ENCODE measurements around the gene CTNNA3. TPM values are rescaled to one million over a fixed set of nuclear protein-coding genes. Genes with fewer than 3 reads are reported as not detected.
A peak's percentile ranks its signal among the peaks of the same experiment; 100 is the strongest.

The CTNNA3 gene
- total and polyA plus RNA-seq, 9 donors, result 4.1 to 18.8 (median 6.3) TPM

DNA sequence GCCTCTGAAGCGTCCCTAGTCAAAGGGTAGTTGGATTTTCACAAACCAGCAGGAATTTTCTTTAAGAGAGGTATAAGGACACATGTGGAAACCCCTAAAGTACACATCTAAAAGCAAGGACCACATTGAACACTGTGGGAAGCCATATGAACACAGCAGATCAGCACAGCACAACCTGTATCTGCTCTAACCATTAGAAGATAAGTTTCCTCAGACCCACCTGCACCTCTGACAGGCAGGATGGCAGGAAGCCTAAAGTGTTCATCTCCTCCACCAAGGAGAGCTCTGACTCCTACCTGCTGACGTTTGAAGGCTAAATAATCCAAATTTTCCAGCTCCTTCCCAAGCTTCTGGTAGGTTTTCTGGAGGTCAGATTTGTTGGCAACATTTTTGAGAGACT lies 174.4 kb downstream of the CTNNA3 start:
- no peak for DNase-seq
- Histone ChIP-seq H3K4me1 (ENCODE audit: control insufficient read depth, insufficient read depth, low read length) (peaks cover 2% of the 10 kb centered on the region), H3K27ac (ENCODE audit: low read length) (no peak overlapping the region), H3K9me3 (replicated peaks; ENCODE audit: control insufficient read depth, low read depth, low read length) (no peaks in the 10 kb centered on the region), H3K4me3 (ENCODE audit: low read length) (no peak overlapping the region), H3K36me3 (ENCODE audit: control insufficient read depth, insufficient read depth, low read length) (no peaks in the 10 kb centered on the region), H3K27me3 (ENCODE audit: control insufficient read depth, insufficient read depth, low read length) (no peaks in the 10 kb centered on the region)
- no CpG with 5 or more reads among the region's 2 CpGs for WGBS (ENCODE audit: insufficient coverage)

DNA sequence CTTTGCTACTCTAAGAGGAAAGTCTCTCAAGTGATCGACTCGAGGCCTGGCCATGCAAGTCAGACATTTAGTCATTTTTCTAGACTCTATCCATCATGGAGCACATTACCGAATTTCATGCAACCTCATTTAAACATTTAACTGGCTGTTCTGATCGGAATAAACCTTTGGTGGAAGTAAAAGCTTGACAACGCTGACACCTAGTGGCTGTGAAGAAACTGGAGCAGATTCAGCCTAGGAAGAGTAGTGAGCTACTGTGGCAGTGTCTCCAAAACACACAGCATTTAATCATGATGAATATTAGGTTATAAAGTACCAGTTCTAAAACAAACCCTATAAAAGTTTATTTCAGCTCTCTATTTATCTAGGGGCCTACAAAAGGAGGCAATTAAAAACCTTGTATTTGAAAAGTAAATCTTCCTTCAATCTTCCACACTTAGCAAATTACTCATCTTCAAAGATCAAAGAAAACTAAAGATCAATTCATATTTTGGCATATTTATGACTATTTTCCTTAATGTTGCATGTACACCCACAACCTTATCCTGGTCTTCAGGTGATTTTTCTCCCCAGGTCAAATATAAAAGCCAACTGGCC lies 175.0 kb downstream of the CTNNA3 start:
- H3K27me3 ChIP-seq (ENCODE audit: control insufficient read depth, insufficient read depth, low read length), result no peaks in the 10 kb centered on the region
- H3K9me3 ChIP-seq (replicated peaks; ENCODE audit: control insufficient read depth, low read depth, low read length), result no peaks in the 10 kb centered on the region
- 0% methylated on average over 2 of the region's 5 CpGs for WGBS (ENCODE audit: insufficient coverage)
- no peaks in the 10 kb centered on the region for H3K36me3 ChIP-seq (ENCODE audit: control insufficient read depth, insufficient read depth, low read length)
- peak; percentile 81 for DNase-seq
- no peak overlapping the region for H3K27ac ChIP-seq (ENCODE audit: low read length)
- no peak overlapping the region for H3K4me3 ChIP-seq (ENCODE audit: low read length)
- peaks cover 2% of the 10 kb centered on the region for H3K4me1 ChIP-seq (ENCODE audit: control insufficient read depth, insufficient read depth, low read length)

DNA sequence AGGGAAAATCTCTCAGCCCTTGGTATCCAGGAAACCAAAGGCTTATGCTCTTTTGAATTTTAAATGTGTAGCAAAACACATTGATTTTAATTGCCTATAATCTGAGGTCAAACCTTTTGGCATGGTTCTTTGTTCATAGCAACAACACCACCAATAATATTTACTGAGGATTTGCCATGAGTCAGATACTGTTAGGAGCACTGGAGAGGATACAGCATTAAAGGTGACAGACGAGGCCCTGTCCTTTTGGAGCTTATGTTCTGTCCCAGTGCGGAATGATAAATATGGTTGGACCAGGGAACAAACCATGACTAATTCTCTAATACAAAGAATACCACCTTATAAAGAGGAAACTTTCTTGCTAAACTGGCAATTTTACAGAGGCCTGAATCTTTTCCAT lies 176.6 kb downstream of the CTNNA3 start:
- no peaks in the 10 kb centered on the region for H3K9me3 ChIP-seq (replicated peaks; ENCODE audit: control insufficient read depth, low read depth, low read length)
- no peaks in the 10 kb centered on the region for H3K36me3 ChIP-seq (ENCODE audit: control insufficient read depth, insufficient read depth, low read length)
- no peak overlapping the region for H3K27ac ChIP-seq (ENCODE audit: low read length)
- 80% methylated on average over 1 of the region's 2 CpGs for WGBS (ENCODE audit: insufficient coverage)
- H3K4me3 ChIP-seq (ENCODE audit: low read length), result no peak overlapping the region
- no peak for DNase-seq
- peaks cover 2% of the 10 kb centered on the region for H3K4me1 ChIP-seq (ENCODE audit: control insufficient read depth, insufficient read depth, low read length)
- H3K27me3 ChIP-seq (ENCODE audit: control insufficient read depth, insufficient read depth, low read length), result no peaks in the 10 kb centered on the region

DNA sequence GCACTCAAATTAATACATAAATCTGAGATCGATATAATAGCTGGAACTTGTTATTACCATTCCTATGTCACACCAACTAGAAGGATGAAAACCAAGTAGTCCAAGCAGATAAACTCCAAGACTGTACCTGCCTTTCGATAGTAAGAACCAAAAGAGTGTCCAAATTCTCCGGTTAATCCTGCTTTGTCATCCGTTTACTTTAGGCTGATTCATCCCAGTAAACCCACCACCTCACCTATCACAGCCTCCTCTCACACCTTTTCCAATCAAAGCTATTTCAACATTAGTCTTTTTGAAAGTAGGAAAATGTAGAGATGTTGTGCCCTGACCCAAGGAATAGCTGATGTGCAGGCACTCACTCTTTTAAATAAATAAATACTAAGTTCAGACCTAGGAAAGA lies 177.2 kb downstream of the CTNNA3 start:
- no peak overlapping the region for H3K27ac ChIP-seq (ENCODE audit: low read length)
- 88% methylated on average over 3 of the region's 4 CpGs for WGBS (ENCODE audit: insufficient coverage)
- H3K9me3 ChIP-seq (replicated peaks; ENCODE audit: control insufficient read depth, low read depth, low read length), result no peaks in the 10 kb centered on the region
- no peak for DNase-seq
- peaks cover 2% of the 10 kb centered on the region for H3K4me1 ChIP-seq (ENCODE audit: control insufficient read depth, insufficient read depth, low read length)
- no peaks in the 10 kb centered on the region for H3K36me3 ChIP-seq (ENCODE audit: control insufficient read depth, insufficient read depth, low read length)
- no peak overlapping the region for H3K4me3 ChIP-seq (ENCODE audit: low read length)
- no peaks in the 10 kb centered on the region for H3K27me3 ChIP-seq (ENCODE audit: control insufficient read depth, insufficient read depth, low read length)

DNA sequence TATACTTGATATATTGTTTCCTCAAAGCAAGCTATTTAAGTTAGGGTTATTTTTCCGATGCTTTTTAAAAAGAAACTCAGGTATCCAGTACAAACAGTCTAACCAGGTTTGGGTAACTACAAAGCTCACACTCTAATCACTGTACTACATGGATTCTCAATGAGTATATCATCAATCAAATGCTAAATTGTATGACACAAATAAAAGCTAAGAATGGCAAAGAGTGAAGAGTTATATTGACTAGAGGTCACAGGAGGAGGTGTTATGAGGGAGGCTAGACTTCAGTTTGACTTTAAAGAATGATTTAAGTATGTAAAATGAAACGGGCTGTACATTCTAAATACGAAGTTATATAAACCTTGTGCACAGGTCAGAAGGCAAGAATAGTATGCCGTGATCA lies 178.0 kb downstream of the CTNNA3 start:
- no peaks in the 10 kb centered on the region for H3K9me3 ChIP-seq (replicated peaks; ENCODE audit: control insufficient read depth, low read depth, low read length)
- no peak overlapping the region for H3K4me3 ChIP-seq (ENCODE audit: low read length)
- H3K27ac ChIP-seq (ENCODE audit: low read length), result no peak overlapping the region
- WGBS (ENCODE audit: insufficient coverage), result no CpG with 5 or more reads among the region's 4 CpGs
- no peak for DNase-seq
- H3K27me3 ChIP-seq (ENCODE audit: control insufficient read depth, insufficient read depth, low read length), result no peaks in the 10 kb centered on the region
- H3K36me3 ChIP-seq (ENCODE audit: control insufficient read depth, insufficient read depth, low read length), result no peaks in the 10 kb centered on the region
- H3K4me1 ChIP-seq (ENCODE audit: control insufficient read depth, insufficient read depth, low read length), result peaks cover 2% of the 10 kb centered on the region

DNA sequence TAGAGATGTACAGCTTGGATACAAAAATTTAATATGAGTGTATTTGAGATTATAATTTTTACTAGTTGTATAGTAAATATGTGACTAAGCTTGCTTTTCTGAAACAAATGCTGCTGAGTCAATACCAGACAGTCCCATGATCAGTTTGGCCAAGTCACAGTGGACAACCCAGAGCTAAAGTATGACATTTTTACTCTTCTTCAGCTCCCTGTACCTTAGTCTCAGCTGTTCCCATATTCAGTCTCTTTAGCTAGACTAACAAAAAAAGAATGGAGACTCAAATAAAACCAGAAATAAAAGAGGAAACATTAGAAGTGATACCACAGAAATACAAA lies 189.3 kb downstream of the CTNNA3 start:
- DNase-seq, result no peak
- no peaks in the 10 kb centered on the region for H3K4me1 ChIP-seq (ENCODE audit: control insufficient read depth, insufficient read depth, low read length)
- no peak overlapping the region for H3K4me3 ChIP-seq (ENCODE audit: low read length)
- H3K27me3 ChIP-seq (ENCODE audit: control insufficient read depth, insufficient read depth, low read length), result no peaks in the 10 kb centered on the region
- no peaks in the 10 kb centered on the region for H3K9me3 ChIP-seq (replicated peaks; ENCODE audit: control insufficient read depth, low read depth, low read length)
- no peak overlapping the region for H3K27ac ChIP-seq (ENCODE audit: low read length)
- H3K36me3 ChIP-seq (ENCODE audit: control insufficient read depth, insufficient read depth, low read length), result no peaks in the 10 kb centered on the region

DNA sequence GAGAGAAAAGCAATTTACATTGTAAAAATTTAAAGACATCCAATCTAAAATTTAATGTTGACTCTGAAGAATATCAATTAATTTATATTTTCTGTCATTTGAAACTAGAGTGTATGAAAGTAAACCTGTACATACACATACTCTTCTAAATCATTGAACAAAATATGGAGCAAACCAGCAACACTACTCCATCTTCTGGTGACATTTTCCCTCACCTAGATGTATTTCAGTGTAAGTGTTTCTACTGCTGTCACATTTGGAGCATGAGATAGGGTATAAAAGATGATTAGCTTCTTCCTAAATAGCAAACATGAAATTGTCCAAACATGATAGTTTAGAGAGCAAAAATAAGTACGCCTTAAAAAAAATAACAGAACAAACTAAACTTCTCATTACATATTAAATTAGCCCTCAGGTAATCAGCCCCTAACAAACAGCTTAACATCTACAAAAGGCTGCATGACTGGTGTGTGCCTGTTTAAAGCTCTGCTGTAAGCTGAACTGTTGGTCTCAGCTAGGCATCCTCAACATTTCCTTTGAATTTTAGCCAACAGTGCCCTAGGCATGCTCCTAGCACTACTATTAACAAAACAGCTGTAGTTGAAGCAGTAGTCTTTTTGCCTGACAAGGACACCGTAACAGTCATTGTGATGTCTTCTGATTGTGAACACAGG lies 189.8 kb downstream of the CTNNA3 start:
- DNase-seq, result peak; percentile 10
- WGBS (ENCODE audit: insufficient coverage), result no CpG with 5 or more reads among the region's 2 CpGs

DNA sequence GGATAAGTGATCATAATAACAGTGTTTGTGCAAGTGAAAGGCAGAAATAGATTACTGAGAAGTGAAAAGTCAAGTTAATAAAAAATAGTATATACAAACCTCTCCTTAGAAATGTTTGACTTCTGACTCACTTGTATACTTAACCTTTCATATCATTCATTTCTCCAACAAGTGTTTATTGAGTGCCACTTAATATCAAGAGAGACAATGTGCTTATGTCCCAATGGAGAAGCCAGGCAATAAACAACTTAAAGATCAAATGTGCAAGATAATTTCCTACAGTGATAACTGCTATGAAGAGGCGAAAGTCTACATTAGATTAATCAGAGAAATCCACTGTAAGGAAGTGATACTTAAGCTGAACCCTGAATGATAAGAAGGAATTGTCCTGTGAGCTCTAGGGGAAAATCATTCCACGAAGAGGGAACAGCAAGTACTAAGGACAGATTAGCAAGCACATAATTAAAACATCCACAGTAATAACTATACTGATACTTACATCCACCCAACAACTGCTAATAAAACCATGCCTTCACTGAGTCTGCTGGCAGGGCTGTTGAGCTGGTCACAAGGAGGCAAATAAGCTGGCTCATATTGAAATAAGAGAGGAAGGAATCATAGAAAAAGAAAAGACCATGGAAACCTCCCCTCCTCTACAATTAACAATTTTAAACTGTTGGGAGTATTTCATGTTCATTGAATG lies 203.5 kb downstream of the CTNNA3 start:
- WGBS (ENCODE audit: insufficient coverage), result no CpG with 5 or more reads among the region's 2 CpGs
- Histone ChIP-seq H3K4me3 (ENCODE audit: low read length) (no peak overlapping the region), H3K9me3 (replicated peaks; ENCODE audit: control insufficient read depth, low read depth, low read length) (no peaks in the 10 kb centered on the region), H3K27ac (ENCODE audit: low read length) (no peak overlapping the region), H3K36me3 (ENCODE audit: control insufficient read depth, insufficient read depth, low read length) (no peaks in the 10 kb centered on the region), H3K27me3 (ENCODE audit: control insufficient read depth, insufficient read depth, low read length) (no peaks in the 10 kb centered on the region), H3K4me1 (ENCODE audit: control insufficient read depth, insufficient read depth, low read length) (no peaks in the 10 kb centered on the region)
- no peak for DNase-seq

More for the DNA sequence above, 189.8 kb downstream of the CTNNA3 start:
- Histone ChIP-seq H3K4me1 (ENCODE audit: control insufficient read depth, insufficient read depth, low read length) (no peaks in the 10 kb centered on the region), H3K27me3 (ENCODE audit: control insufficient read depth, insufficient read depth, low read length) (no peaks in the 10 kb centered on the region), H3K9me3 (replicated peaks; ENCODE audit: control insufficient read depth, low read depth, low read length) (no peaks in the 10 kb centered on the region), H3K4me3 (ENCODE audit: low read length) (no peak overlapping the region), H3K36me3 (ENCODE audit: control insufficient read depth, insufficient read depth, low read length) (no peaks in the 10 kb centered on the region), H3K27ac (ENCODE audit: low read length) (no peak overlapping the region)

DNA sequence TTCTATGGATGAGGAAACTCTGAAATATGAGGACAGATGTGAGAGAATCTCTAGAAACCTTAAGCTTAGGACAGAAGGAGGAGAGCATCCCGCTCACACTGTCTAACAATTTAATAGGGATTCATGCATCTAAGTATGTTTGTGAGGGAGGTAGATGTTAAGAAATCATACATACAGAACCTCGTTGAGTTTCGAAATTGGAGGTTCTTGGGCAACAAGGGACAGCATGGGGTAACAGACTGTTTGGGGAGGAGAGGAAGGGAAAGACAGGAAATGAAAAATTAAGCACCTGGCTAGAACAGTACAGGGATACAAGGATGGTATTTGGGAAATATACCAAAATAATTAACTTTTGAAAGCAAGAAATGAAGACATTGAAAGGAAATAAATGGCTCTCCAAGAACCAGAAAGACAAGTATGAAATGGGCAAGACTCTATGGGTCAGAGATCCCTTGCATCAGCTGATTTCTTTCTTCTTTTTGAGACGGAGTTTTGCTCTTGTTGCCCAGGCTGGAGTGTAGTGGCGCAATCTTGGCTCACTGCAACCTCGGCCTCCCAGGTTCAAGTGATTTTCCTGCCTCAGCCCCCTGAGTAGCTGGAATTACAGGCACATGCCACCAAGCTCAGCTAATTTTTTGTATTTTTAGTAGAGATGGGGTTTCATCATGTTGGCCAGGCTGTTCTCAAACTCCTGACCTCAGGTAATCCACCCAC lies 207.9 kb downstream of the CTNNA3 start:
- no peaks in the 10 kb centered on the region for H3K36me3 ChIP-seq (ENCODE audit: control insufficient read depth, insufficient read depth, low read length)
- no peak overlapping the region for H3K4me3 ChIP-seq (ENCODE audit: low read length)
- no peak overlapping the region for H3K27ac ChIP-seq (ENCODE audit: low read length)
- 79% methylated on average over 2 of the region's 6 CpGs for WGBS (ENCODE audit: insufficient coverage)
- peaks cover 3% of the 10 kb centered on the region for H3K9me3 ChIP-seq (replicated peaks; ENCODE audit: control insufficient read depth, low read depth, low read length)
- no peak for DNase-seq
- H3K27me3 ChIP-seq (ENCODE audit: control insufficient read depth, insufficient read depth, low read length), result no peaks in the 10 kb centered on the region
- no peaks in the 10 kb centered on the region for H3K4me1 ChIP-seq (ENCODE audit: control insufficient read depth, insufficient read depth, low read length)

DNA sequence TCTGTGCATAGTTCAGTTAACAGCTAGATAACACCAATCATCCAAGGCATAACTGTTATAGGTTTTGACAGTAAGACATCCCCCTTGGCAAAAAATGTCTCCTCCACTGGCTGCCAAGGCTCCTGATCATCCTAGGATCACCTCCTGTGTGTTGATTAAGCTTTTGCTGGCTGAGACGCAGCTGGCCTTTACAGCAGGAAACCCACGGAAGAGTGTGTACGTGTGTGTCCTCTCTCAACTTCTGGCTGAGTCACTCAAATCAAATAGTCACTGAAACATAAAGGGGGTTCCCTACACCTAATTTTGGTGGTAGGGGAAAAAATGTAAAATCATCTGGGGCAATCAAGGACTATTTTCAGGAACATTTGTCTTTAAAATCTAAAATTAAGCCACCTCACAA lies 208.8 kb downstream of the CTNNA3 start:
- Histone ChIP-seq H3K36me3 (ENCODE audit: control insufficient read depth, insufficient read depth, low read length) (no peaks in the 10 kb centered on the region), H3K27me3 (ENCODE audit: control insufficient read depth, insufficient read depth, low read length) (no peaks in the 10 kb centered on the region), H3K4me3 (ENCODE audit: low read length) (no peak overlapping the region), H3K4me1 (ENCODE audit: control insufficient read depth, insufficient read depth, low read length) (no peaks in the 10 kb centered on the region), H3K27ac (ENCODE audit: low read length) (no peak overlapping the region), H3K9me3 (replicated peaks; ENCODE audit: control insufficient read depth, low read depth, low read length) (peaks cover 3% of the 10 kb centered on the region)
- no peak for DNase-seq
- 50% methylated on average over 1 of the region's 3 CpGs for WGBS (ENCODE audit: insufficient coverage)

Measured in muscle of leg (tissue), 11 donors.